ENCODE data around the gene FNDC3A.
A peak's percentile ranks its signal among the peaks of the same experiment; 100 is the strongest.
"Not testable (repeated sequence)": the region's sequence is repeated elsewhere in the genome, so short reads cannot be mapped to it uniquely, and the experiment has no call there.

FNDC3A gene

DNA sequence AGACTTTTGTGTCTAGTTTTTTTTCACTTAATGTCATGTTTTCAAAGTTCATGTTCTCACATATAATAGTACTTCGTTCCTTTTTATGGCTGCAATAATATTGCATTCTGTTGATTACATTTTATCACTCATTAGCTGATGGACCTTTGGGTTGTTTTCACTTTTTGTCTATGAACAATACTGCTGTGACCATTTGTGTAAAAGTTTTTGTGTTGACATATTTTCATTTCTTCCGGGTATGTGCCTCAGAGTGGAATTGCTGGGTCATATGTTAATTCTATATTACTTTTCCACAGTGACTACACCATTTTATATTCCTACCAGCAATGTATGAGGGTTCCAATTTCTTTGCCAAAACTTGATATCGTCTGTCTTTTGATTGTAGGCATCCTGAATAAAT, 158.6 kb downstream of the FNDC3A start:
- DNase-seq (ENCODE audit: low read depth in 2 of 2) = no peak

DNA sequence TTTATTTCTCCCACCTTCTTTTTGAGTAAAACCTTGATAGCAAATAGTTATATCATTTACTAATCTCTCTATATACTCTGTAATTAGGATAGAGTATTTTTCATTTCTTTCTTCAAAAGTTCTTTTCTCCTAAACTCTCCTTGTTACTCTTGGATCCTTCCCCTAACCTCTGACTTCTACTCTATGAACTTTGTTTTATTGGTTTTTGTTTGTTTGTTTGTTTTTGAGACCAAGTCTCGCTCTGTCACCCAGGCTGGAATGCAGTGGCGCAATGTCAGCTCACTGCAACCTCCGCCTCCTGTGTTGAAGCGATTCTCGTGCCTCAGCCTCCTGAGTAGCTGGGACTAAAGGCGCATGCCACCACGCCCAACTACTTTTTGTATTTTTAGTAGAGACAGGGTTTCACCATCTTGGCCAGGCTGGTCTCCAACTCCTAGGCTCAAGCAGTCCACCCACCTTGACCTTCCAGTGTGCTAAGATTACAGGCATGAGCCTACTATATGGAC, 161.5 kb downstream of the FNDC3A start:
- DNase-seq (ENCODE audit: low read depth in 2 of 2) = not testable (repeated sequence)

GRCh38 chr13:49140910-49141611, 165.3 kb downstream of the FNDC3A start:
- no peak for DNase-seq (ENCODE audit: low read depth in 2 of 2)

GRCh38 chr13:49146950-49147355, 171.2 kb downstream of the FNDC3A start:
- DNase-seq (ENCODE audit: low read depth in 2 of 2) = no peak

DNA sequence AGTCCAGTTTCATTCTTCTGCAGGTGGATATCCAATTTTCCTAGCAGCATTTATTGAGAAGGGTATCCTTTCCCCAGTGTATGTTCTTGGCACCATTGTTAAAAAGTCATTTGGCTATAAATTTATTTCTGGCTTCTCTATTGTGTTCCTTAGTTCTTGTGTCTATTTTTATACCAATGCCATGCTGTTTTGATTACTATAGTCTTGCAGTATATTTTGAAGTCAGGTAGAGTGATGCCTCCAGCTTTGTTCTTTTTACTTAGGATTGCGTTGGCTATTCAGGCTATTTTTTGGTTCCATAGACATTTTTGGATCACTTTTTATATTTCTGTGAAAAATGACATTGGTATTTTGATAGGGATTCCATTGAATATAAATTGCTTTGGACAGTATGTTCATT, 172.7 kb downstream of the FNDC3A start:
- DNase-seq (ENCODE audit: low read depth in 2 of 2) = no peak

DNA sequence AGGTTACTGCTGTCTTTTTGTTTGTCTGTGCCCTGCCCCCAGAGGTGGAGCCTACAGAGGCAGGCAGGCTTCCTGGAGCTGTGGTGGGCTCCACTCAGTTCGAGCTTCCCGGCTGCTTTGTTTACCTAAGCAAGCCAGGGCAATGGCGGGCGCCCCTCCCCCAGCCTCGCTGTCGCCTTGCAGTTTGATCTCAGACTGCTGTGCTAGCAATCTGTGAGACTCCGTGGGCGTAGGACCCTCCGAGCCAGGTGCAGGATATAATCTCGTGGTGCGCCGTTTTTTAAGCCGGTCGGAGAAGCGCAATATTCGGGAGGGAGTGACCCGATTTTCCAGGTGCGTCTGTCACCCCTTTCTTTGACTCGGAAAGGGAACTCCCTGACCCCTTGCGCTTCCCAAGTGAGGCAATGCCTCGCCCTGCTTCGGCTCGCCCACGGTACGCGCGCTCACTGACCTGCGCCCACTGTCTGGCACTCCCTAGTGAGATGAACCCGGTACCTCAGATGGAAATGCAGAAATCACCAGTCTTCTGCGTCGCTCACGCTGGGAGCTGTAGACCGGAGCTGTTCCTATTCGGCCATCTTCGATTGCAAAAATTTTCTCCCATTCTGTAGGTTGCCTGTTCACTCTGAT, 182.4 kb downstream of the FNDC3A start:
- DNase-seq (ENCODE audit: low read depth in 2 of 2) = not testable (repeated sequence)

DNA sequence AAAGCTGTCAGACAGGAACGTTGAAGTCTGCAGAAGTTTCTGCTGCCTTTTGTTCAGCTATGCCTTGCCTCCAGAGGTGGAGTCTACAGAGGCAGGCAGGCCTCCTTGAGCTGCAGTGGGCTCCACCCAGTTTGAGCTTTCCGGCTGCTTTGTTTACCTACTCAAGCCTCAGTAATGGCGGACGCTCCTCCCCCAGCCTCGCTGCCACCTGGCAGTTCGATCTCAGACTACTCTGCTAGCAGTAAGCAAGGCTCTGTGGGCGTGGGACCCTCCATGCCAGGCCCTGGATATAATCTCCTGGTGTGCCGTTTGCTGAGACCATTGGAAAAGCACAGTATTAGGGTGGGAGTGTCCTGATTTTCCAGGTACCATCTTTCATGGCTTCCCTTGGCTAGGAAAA, 187.4 kb downstream of the FNDC3A start:
- not testable (repeated sequence) for DNase-seq (ENCODE audit: low read depth in 2 of 2)

DNA sequence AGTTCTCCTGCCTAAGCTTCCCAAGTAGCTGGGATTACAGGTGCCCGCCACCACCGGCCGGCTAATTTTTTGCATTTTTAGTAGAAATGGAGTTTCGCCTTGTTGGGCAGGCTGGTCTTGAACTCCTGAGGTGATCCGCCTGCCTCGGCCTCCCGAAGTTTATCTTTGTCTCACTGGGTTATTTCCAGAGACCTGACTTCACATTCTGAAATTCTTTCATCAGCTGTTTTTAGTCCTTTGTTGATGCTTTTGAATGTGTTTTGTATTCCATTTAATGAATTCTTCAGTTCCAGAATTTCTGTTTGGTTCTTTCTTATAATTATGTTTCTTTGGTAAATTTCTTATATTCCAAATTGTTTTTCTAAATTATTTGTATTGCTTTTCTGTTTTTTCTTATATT, 189.0 kb downstream of the FNDC3A start:
- no peak for DNase-seq (ENCODE audit: low read depth in 2 of 2)

DNA sequence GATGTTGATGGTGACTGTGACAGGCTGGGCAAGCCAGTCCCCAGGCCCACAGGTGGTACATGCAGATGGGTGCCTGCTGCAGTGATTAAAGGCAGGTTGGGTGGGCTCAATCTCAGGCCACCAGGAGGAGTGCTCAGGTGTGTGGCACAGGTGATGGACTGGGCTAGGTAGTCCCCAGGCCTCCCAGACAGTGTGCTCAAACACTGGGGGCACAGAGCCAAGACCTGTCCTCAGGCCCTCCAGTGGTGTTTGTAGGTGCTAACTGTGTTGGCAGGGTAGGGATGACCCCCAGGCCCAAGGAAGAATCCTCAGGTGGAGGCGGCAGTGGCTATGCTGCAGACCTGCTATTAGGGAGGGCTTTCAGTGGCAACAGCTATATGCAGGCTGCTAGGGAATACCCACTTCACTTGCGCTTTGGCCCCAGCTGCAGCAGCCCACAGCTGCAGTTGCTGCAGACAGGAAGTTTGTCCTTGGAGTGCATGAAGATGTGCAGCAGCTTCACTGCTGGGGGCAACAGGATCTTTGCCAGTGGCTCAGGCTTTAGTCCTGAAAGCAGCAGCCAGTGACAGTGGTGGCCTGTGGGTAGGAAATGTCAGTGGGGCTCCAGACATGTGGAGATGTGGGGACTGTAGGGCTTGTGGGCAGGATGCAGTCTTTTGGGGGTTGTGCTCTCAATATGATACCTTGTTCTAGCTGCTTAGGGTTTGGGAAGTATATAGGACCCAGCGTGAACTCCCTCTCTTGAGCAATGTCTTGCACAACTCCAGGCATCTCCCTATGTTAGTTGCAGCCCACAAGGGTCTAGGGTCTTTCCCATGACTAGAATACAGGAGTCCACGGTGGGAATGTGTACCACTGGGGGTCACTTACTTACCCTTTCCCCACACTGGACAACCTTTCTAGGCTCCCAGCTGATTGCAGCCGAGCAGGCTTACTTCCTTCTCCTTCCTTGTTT, 190.4 kb downstream of the FNDC3A start:
- DNase-seq (ENCODE audit: low read depth in 2 of 2) = no peak

DNA sequence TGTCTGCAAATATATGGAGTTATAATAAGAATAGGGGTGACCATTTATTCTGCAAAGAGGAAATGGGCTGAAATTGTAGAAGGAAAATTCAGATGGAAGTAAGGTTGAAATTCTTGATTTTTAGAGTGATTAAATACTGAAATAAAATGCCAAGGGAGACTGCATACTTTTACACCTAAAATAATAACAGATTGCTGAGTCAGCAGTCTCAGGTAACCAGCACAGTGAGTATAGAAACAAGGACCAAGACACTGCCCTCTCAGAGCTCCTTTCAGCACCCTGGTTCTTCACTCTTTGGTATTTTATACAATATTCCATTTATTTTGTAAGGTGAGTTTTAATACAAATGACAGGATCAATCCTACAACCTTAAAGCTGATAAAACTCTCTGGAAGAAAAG, 195.6 kb downstream of the FNDC3A start:
- DNase-seq (ENCODE audit: low read depth in 2 of 2) = no peak

- no peak for DNase-seq (ENCODE audit: low read depth in 2 of 2)
Observed at GRCh38 chr13:49183672-49184325, 208.1 kb downstream of the FNDC3A start.

GRCh38 chr13:49184621-49185020, 208.9 kb downstream of the FNDC3A start:
- DNase-seq (ENCODE audit: low read depth in 2 of 2) = no peak

GRCh38 chr13:49185264-49185663, 209.6 kb downstream of the FNDC3A start:
- no peak for DNase-seq (ENCODE audit: low read depth in 2 of 2)

DNA sequence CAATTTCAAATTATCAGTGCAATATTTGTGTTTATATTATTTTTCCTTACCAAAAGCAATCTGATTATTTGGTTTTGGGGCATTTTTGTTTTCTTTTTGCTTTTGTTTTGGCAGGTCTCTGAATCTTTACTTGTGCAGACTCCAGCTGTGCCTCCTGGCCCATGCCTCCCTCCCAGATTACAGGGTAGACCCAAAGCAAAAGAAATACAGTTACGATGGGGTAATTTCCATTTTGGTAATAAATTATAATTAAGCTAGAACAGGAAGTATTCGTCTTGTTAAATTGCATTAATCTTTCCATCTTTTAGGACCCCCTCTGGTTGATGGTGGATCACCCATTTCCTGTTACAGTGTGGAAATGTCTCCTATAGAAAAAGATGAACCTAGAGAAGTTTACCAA, 215.2 kb downstream of the FNDC3A start:
- no peak for DNase-seq (ENCODE audit: low read depth in 2 of 2)

- DNase-seq (ENCODE audit: low read depth in 2 of 2) = no peak
Observed at GRCh38 chr13:49206641-49207040, 230.9 kb downstream of the FNDC3A start.

GRCh38 chr13:49208619-49209018, 232.9 kb downstream of the FNDC3A start:
- no peak for DNase-seq (ENCODE audit: low read depth in 2 of 2)

DNA sequence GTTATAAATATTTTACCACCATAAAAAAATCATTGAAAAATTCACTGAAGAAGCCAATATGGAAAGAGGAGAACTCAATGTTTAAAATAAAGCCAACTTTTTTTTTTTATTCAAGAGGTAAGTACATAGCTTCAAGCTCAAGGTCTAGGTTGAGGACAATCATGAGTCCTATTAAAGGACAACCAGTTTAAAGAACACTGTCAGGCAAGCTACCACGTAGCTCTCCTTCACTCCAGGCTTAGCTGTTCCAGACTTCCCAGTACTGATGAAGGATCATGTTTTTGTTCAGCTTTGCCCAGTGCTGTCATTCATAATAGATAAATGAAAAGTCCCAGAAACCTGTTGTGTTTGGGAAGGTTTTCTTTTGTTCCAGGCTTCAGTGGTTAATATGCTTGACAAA, 234.4 kb downstream of the FNDC3A start:
- no peak for DNase-seq (ENCODE audit: low read depth in 2 of 2)

DNA sequence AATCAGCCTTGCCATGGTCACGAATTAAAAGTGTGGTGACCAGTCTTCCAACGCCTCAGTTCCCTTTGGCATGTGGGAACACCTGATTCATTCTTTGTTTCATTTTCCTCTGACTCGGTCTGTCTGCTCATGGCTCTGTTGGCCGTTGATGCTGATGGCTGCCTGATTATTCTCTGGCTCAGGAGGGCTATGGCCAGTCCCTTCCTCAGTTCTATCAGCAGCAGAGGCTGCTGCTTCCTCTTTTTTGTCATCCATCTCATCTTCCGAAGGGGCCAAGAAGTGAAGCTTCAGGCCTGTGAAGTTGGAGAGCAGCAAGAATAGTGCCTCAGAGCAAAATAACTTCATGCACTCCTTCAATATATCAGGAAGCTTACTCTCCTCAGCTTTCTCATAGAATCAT, 235.0 kb downstream of the FNDC3A start:
- DNase-seq (ENCODE audit: low read depth in 2 of 2) = no peak

- no peak for DNase-seq (ENCODE audit: low read depth in 2 of 2)
Observed at GRCh38 chr13:49213539-49213938, 237.8 kb downstream of the FNDC3A start.

DNA sequence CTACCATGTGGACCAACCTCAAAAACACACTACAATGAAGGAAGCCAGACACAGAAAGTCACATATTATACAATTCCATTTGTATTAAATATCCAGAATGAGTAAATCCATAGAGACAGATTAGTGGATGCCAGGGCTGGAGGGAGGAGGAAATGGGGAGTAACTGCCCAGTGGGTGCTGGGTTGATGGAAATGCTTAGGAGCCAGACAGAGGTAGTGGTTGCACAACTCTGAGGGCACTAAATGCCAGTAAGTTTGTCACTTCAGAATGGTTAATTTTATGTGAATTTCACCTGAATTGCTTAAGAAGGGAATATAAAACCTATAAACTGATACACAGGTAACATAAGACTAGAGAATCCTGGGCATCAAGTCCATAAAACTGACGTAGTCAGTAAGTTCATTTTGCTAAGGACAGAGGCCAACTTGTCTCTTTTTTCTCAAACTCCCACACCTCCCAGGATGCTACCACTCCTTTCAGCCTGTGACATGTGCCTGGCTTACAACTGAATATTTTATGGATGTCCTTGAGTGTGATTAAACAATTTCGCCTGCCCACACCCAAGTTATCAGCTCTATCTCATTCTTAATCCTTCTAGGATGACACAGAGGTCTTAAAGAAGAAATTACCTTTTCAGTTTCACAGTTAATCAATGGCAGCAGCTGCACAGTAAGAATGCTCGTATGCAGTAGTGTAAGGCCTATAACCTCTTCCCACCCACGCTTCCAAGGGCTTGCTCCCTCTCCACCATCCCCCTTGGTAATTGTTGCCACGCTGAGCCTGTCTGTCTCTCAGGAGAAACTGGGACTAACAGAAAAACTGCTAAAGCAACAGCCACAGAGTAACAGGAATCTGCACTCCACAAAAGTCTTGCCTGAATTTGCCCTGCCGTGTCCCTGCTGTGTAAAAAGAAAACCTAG, 238.5 kb downstream of the FNDC3A start:
- no peak for DNase-seq (ENCODE audit: low read depth in 2 of 2)

- DNase-seq (ENCODE audit: low read depth in 2 of 2) = peak in 1 of 2 donors; percentile 11
Observed at GRCh38 chr13:49214917-49215376, 239.2 kb downstream of the FNDC3A start.
